IPS-11a (cell line): ENCODE measurements around the gene SEMA3A.

Experiments used
- H3K4me3 ChIP-seq: one replicate; pipeline ENCODE4 v1.5.1; 2013; ENCODE audit warnings: low read depth, low read length, control low read depth

The SEMA3A gene

GRCh38 chr7:83941300-83941699 lies 253.3 kb downstream of the SEMA3A start:
- no peak overlapping the region for H3K4me3 ChIP-seq

GRCh38 chr7:83937930-83938329 lies 256.7 kb downstream of the SEMA3A start:
- H3K4me3 ChIP-seq = no peak overlapping the region

- no peak overlapping the region for H3K4me3 ChIP-seq
Measured at GRCh38 chr7:83936056-83936708, 258.4 kb downstream of the SEMA3A start.

- no peak overlapping the region for H3K4me3 ChIP-seq
Measured at GRCh38 chr7:83934118-83934734, 260.4 kb downstream of the SEMA3A start.

- no peak overlapping the region for H3K4me3 ChIP-seq
Measured at GRCh38 chr7:83931968-83932367, 262.6 kb downstream of the SEMA3A start.

GRCh38 chr7:83930262-83930661 lies 264.3 kb downstream of the SEMA3A start:
- H3K4me3 ChIP-seq = no peak overlapping the region

DNA sequence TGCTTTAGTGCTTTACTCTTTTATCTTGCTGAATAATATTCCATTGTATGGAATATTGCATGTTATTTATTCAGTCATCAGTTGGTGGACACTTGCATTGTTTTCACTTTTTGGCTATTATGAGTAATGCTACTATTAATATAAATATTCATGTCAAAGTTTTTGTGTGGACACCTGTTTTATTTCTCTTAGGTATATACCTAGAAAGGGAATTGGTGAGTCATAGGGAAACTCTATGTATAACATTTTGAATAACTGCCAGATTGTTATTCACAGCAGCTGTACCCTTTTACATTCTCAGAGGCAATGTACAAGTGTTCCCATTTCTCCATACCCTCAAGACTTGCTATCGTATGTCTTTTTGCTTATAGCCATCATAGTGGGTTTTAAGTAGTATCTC lies 268.7 kb downstream of the SEMA3A start:
- no peak overlapping the region for H3K4me3 ChIP-seq

- H3K4me3 ChIP-seq = no peak overlapping the region
Measured at GRCh38 chr7:83921941-83922607, 272.5 kb downstream of the SEMA3A start.

- H3K4me3 ChIP-seq = no peak overlapping the region
Measured at GRCh38 chr7:83921271-83921940, 273.2 kb downstream of the SEMA3A start.

DNA sequence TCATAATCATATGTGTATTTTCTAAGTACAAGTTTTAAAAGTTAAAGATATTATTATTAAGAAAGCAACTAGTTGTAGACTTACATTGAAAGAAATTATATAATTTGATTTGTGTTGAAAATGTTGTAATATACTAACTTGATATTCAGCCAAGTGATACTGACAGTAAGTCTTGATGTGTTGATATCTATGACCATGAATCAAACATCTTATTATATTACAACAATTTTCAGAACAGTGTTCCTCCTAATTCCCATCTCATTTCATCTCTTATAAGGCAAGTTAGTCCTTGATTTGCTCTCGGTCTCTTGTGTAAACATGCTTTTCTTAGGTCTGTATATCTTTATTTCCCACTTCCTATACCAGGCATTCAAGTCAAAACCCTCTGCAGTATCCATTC lies 276.4 kb downstream of the SEMA3A start:
- no peak overlapping the region for H3K4me3 ChIP-seq

DNA sequence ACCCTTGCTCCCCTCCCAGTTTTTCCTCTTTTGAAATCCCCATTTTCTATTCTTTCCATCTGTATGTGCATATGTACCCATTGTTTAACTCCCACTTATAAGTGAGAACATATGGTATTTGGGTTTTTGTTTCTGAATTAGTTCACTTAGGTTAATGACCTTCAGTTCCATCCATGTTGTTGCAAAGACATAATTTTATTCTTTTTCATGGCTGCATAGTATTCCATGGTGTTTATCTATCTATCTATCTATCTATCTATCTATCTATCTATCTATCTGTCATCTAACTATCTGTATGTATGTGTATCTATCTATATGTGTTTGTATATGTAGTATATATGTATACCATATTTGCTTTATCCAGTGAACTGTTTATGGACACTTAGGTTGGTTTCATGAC lies 281.4 kb downstream of the SEMA3A start:
- no peak overlapping the region for H3K4me3 ChIP-seq

DNA sequence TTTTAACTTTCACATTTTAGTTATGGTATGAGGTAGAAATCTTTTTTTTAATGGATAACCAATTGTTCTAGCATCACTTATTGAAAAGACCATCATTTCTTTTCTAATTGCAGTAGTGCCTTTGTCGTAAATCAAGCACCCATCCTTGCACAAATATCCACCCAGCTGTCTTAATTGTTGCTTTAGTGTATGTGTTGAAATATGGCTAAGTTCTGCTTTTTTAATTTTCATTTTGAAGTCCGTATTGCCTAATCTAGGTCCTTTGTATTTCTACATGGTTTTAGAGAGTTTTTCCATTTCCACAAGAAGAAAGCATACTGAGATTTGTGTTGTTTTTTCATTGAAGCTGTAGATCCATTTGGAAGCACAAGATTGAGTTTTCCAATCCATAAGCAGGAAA lies 286.1 kb downstream of the SEMA3A start:
- no peak overlapping the region for H3K4me3 ChIP-seq
